Measurements from ENCODE around the gene DCLRE1A. TPM values are rescaled to one million over a fixed set of nuclear protein-coding genes. Genes with fewer than 3 reads are reported as not detected.

Gene DCLRE1A
- total RNA-seq, 3 donors from 2014 or later, result 4.0 to 7.5 (median 4.3) TPM

GRCh38 chr10:113872139-113873030 is 18.5 kb upstream of the DCLRE1A start:
- intact Hi-C loops (cut with DNase I; ENCODE audit: low total_unique reads), result no loop called here
- DNase-seq (ENCODE audit: low spot score in 2 of 2), result no peak
- H3K4me1 ChIP-seq, result no peaks in the 10 kb centered on the region
- no peak overlapping the region for H3K4me3 ChIP-seq
- H3K27ac ChIP-seq, result no peak overlapping the region
- TF ChIP-seq POLR2AphosphoS5 (IDR thresholded peaks at IDR 0.05) (no peak), POLR2A (IDR thresholded peaks at IDR 0.05) (no peak)
- TF ChIP-seq, protein P1, sequence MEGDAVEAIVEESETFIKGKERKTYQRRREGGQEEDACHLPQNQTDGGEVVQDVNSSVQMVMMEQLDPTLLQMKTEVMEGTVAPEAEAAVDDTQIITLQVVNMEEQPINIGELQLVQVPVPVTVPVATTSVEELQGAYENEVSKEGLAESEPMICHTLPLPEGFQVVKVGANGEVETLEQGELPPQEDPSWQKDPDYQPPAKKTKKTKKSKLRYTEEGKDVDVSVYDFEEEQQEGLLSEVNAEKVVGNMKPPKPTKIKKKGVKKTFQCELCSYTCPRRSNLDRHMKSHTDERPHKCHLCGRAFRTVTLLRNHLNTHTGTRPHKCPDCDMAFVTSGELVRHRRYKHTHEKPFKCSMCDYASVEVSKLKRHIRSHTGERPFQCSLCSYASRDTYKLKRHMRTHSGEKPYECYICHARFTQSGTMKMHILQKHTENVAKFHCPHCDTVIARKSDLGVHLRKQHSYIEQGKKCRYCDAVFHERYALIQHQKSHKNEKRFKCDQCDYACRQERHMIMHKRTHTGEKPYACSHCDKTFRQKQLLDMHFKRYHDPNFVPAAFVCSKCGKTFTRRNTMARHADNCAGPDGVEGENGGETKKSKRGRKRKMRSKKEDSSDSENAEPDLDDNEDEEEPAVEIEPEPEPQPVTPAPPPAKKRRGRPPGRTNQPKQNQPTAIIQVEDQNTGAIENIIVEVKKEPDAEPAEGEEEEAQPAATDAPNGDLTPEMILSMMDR (IDR thresholded peaks at IDR 0.05), result no peak
- no peaks in the 10 kb centered on the region for H3K36me3 ChIP-seq
- H3K9me3 ChIP-seq, result peaks cover 7 to 19% of the 10 kb centered on the region in 2 donors
- no peaks in the 10 kb centered on the region for H3K27me3 ChIP-seq

- intact Hi-C loops (cut with DNase I; ENCODE audit: low total_unique reads), result no loop called here
- no peak overlapping the region for H3K27ac ChIP-seq
- no peaks in the 10 kb centered on the region for H3K4me1 ChIP-seq
- no peak overlapping the region for H3K4me3 ChIP-seq
- no peaks in the 10 kb centered on the region for H3K27me3 ChIP-seq
- H3K36me3 ChIP-seq, result no peaks in the 10 kb centered on the region
- DNase-seq (ENCODE audit: low spot score in 2 of 2), result no peak
- peaks cover 7 to 19% of the 10 kb centered on the region in 2 donors for H3K9me3 ChIP-seq
- TF ChIP-seq POLR2AphosphoS5 (IDR thresholded peaks at IDR 0.05) (no peak), POLR2A (IDR thresholded peaks at IDR 0.05) (no peak)
- TF ChIP-seq, protein P1 (IDR thresholded peaks at IDR 0.05), result no peak
Measured at GRCh38 chr10:113869789-113870188, 15.9 kb upstream of the DCLRE1A start.

- no peak overlapping the region for H3K4me3 ChIP-seq
- intact Hi-C loops (cut with DNase I; ENCODE audit: low total_unique reads), result no loop called here
- H3K9me3 ChIP-seq, result peaks cover 7 to 11% of the 10 kb centered on the region in 2 donors
- no peak for DNase-seq (ENCODE audit: low spot score in 2 of 2)
- TF ChIP-seq POLR2AphosphoS5 (IDR thresholded peaks at IDR 0.05), result no peak
- TF ChIP-seq POLR2A (IDR thresholded peaks at IDR 0.05), result no peak
- TF ChIP-seq, protein P1 (IDR thresholded peaks at IDR 0.05), result no peak
- no peaks in the 10 kb centered on the region for H3K36me3 ChIP-seq
- no peaks in the 10 kb centered on the region for H3K27me3 ChIP-seq
- H3K4me1 ChIP-seq, result no peaks in the 10 kb centered on the region
- no peak overlapping the region for H3K27ac ChIP-seq
Measured at GRCh38 chr10:113867904-113868303, 14.0 kb upstream of the DCLRE1A start.

- H3K36me3 ChIP-seq, result no peaks in the 10 kb centered on the region
- TF ChIP-seq POLR2A (IDR thresholded peaks at IDR 0.05) (no peak), POLR2AphosphoS5 (IDR thresholded peaks at IDR 0.05) (no peak)
- TF ChIP-seq, protein P1 (IDR thresholded peaks at IDR 0.05), result no peak
- no peaks in the 10 kb centered on the region for H3K27me3 ChIP-seq
- intact Hi-C loops (cut with DNase I; ENCODE audit: low total_unique reads), result no loop called here
- peaks cover 0 to under 1% of the 10 kb centered on the region in 2 donors for H3K9me3 ChIP-seq
- no peaks in the 10 kb centered on the region for H3K4me1 ChIP-seq
- H3K27ac ChIP-seq, result no peak overlapping the region
- no peak for DNase-seq (ENCODE audit: low spot score in 2 of 2)
- H3K4me3 ChIP-seq, result no peak overlapping the region
Measured at GRCh38 chr10:113866551-113867394, 12.9 kb upstream of the DCLRE1A start.

All from breast epithelium (tissue), 4 donors.